ENCODE measurements around the gene IQCF2.

GRCh38 chr3:51817375-51817774, 44.0 kb upstream of the IQCF2 start:
- TF ChIP-seq, protein P1, sequence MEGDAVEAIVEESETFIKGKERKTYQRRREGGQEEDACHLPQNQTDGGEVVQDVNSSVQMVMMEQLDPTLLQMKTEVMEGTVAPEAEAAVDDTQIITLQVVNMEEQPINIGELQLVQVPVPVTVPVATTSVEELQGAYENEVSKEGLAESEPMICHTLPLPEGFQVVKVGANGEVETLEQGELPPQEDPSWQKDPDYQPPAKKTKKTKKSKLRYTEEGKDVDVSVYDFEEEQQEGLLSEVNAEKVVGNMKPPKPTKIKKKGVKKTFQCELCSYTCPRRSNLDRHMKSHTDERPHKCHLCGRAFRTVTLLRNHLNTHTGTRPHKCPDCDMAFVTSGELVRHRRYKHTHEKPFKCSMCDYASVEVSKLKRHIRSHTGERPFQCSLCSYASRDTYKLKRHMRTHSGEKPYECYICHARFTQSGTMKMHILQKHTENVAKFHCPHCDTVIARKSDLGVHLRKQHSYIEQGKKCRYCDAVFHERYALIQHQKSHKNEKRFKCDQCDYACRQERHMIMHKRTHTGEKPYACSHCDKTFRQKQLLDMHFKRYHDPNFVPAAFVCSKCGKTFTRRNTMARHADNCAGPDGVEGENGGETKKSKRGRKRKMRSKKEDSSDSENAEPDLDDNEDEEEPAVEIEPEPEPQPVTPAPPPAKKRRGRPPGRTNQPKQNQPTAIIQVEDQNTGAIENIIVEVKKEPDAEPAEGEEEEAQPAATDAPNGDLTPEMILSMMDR (conservative IDR thresholded peaks at IDR 0.05; ENCODE audit: low read length) = no peak
- TF ChIP-seq EZH2phosphoT487 (IDR thresholded peaks at IDR 0.05; ENCODE audit: borderline replicate concordance, low read depth, low read length) = no peak
